Measurements from ENCODE around the gene PADI3. TPM values are rescaled to one million over a fixed set of nuclear protein-coding genes. Genes with fewer than 3 reads are reported as not detected.

PADI3 gene
- total RNA-seq, 1 donor from 2014 or later = not detected

DNA sequence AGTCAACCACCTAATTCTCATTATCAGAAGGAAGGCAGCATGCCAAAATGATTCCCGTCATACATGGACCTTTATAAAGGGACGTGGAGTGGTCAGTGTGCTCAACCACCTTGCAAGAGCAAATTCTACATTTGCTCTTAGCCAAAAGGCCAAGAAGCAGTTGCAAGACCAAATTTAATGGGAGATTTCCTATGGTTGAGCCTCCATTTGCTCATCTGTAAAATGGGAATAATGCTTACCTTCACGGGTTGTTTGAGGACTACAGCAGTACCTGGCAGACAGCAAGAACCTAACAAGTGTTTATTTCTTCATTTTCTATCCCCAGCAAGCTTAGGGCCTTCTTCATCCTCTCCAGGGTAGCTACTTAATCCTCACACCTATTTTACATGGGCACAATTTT is 41.7 kb downstream of the PADI3 start:
- intact Hi-C loops (cut with DNase I) = no loop called here
- DNase-seq (ENCODE audit: low spot score) = no peak

DNA sequence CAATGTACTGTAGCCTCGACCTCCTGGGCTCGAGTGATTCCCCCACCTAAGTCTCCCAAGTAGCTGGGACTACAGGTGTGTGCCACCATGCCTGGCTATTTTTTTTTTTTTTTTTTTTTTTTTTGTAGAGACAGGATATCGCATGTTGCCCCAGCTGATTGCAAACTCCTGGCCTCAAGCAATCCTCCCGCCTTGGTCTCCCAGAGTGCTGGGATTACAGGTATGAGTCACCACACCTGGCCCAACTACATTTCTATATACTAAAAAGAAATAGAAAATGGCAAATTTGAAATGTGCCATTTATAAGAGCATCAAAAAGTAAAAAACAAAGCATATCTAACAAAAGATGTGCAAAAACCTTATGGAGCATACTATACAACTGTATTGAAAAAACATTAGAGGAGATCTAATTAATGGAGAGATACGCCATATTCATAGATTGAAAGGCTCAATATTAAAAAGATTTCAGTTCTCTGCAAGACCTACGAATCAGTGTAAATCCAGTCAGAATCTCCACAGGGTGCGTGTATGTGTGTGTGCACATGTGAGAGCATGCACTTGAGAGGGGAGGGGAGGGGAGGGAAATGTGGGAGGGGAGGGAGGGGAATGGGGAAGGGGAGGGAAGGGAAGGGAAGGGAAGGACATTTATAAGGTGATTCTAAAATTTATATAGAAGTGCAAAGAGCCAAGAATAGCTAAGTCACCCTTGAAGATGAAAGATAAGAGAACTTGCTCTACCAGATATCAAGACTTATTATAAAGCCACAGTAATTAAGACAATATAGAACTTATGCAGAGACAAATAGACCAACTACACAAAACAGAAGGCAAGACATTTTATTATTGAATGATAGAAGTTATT is 43.6 kb downstream of the PADI3 start:
- intact Hi-C loops (cut with DNase I) = no loop called here

DNA sequence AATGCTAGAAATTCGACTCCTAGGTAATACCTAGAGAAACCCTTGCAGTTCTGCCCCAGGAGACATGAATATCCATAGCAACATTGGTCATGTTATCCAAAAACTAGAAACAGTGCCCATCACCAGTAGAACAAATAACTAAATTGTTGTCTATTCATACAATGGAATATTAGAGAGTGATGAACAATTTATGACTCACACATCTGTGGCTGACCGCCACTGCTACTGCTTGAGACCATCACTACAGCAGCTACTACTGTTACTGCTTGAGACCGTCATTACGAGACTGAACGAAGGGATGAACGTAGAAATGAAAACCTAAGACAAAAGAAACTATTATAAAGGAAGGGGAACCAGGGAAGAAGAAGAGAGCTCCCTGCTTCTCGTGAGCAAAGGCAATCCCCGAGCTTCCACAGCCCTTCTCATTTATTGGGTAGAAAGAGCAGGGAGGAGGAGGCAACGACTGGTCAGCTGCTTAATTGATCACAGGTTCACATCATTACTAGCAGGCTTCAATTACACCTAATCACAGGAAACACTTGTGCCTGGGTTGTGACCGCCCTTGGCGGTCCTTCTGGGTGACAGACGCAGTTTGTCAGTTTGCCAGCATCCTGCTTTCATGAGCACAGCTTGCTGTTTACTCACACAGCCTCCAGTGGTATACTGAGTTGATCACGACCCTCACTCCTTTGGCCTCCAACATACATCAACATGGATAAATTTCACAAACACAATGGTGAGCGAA is 45.0 kb downstream of the PADI3 start:
- intact Hi-C loops (cut with DNase I) = no loop called here
- no peak for DNase-seq (ENCODE audit: low spot score)

More for the DNA sequence above, 43.6 kb downstream of the PADI3 start:
- no peak for DNase-seq (ENCODE audit: low spot score)

DNA sequence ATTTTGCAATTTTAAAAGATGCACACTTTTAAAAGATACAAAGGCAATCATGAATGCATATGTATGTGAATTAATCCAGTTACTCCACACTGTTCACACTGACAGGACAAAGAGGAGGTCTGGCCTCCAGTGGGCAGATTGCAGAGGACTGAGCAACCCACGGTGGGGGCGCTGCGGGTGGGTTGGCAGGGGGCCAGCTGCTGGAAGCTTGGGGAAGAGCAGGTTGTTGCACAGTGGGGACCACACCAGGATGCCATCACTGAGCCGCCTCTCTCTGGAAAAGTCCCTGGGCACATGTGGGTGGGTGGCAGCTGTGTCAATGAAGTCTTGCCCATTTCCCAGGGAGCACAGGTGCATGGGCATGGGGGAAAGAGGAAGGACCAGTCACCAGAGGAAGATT is 46.4 kb downstream of the PADI3 start:
- no peak for DNase-seq (ENCODE audit: low spot score)
- intact Hi-C loops (cut with DNase I) = no loop called here

DNA sequence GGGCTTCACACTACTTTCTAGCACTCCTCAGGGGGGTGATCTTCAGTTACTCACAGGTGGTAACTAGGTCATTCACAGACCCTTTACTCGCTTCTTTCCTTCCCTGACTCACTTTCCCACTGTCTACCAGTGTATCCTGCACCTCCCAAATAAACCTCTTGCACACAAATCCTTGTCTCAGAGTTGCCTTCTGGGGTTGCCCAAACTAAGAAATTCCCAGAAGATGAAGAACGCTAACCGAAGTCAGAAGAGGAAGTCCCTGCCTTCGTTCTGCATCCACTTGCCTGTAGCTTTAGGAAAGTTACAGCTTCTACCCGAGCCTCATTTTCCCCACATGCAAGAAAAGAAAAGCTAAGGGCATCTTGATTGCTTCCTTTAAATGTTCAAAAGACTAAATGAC is 47.2 kb downstream of the PADI3 start:
- intact Hi-C loops (cut with DNase I) = no loop called here
- DNase-seq (ENCODE audit: low spot score) = no peak

DNA sequence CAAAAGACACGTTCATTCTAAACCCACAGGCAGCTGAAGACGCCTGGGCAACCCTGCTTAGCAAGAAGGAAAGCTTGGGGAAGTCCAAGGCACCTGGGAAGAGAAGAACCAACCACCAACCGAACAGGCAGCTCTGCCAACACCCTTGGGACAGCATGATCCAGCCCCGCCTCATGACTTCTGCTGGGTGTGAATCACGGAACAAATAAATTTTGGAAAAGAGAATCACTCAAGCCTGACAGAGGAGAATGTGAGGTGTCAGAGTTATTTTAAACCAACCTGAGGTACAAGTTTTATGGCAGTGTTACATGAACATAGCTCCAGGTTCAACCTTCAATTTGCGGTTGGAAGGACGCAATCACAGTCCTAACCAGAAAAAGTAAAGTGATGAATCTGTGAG is 49.1 kb downstream of the PADI3 start:
- intact Hi-C loops (cut with DNase I) = no loop called here

DNA sequence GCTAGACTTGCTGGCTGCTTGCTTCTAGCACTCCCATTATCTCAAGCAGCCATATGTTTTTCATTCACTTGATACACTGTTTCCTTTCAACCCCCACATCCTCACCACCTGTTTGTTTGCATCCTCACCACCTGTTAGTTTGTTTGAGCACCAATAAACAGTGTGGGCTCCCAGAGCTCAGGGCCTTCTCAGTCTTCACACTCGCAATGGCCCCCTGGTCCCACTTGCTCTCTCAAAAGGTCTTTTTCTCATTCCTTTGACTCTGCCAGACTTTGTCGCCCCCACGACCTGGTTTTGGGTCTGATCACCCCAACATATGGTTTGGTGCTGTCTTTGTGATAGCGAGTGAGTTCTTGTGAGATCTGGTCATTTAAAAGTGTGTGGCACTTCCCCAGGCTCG is 52.9 kb downstream of the PADI3 start:
- DNase-seq (ENCODE audit: low spot score) = no peak
- intact Hi-C loops (cut with DNase I) = no loop called here

More for the DNA sequence above, 49.1 kb downstream of the PADI3 start:
- no peak for DNase-seq (ENCODE audit: low spot score)

DNA sequence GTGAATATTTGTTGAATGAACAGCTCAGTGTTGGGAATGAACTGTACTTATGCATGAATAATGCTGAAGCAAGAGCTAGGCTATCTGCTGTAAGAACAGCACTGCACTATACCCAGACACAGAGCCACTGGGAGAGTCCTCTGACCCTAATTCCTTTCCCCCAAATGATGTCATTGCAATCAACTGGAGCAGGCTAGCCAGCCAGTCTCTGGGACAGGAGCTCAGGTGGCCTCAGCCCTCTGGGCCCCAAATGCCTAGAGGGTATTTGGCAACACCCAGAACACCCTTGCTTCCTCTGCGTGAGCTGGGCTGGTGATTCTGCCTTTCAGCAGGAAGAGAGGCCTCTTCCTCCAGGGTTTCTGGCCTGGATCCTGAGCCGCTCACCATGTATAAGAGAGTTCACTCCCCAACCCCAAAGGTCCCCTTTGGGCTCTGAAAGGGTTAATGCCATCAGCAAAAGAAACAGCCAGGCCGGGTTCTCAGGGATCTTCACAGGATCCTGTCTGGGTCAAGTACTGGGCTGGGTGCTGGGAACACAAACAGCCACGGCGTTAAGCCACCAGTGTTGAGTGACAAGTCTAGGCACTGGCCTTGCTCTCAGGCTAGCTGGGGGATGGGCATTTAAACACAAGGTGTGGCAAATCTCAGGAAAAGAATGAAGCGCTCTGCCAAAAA is 55.4 kb downstream of the PADI3 start:
- no peak for DNase-seq (ENCODE audit: low spot score)
- intact Hi-C loops (cut with DNase I) = no loop called here

DNA sequence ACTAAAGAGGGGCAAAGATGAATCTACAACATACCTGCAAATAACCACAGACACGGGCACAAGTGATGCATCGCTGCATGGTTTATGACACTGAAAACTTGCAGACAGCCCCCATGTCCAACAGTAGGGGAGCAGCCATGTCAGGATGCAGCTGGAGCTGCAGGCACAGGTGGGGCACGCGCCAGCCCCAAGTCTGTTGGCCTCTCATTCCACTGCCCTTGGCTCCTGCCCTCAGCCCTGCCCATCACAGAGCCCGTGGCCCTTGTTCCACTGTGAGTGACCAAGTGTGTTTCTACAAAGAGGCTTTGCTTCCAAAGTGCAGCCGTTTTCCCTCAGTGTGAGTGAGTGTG is 55.9 kb downstream of the PADI3 start:
- intact Hi-C loops (cut with DNase I) = no loop called here
- no peak for DNase-seq (ENCODE audit: low spot score)

DNA sequence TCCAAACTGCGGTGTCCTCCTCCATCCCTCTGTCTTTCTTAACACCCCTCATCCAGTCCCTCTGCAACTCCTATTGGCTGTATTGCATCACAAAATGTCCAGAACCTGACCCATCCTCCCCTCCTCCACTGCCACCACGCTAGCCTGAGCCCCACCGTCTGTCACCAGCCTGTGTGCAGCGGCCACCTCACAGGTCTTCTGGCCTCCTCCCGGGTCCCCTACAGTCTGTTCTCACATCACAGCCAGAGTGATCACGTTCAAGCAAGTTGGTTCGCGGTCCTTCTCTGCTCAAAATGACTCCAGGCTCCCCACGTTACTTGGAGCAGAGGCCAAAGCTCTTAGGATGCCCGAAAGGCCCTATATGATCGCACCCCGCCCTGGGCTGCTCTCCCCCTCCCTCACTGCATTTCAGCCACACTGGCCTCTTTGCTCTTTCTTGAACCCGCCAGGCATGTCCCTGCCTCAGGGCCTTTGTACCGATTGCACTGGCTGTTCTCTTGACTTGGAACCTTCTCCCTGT is 56.7 kb downstream of the PADI3 start:
- no peak for DNase-seq (ENCODE audit: low spot score)
- intact Hi-C loops (cut with DNase I) = no loop called here

DNA sequence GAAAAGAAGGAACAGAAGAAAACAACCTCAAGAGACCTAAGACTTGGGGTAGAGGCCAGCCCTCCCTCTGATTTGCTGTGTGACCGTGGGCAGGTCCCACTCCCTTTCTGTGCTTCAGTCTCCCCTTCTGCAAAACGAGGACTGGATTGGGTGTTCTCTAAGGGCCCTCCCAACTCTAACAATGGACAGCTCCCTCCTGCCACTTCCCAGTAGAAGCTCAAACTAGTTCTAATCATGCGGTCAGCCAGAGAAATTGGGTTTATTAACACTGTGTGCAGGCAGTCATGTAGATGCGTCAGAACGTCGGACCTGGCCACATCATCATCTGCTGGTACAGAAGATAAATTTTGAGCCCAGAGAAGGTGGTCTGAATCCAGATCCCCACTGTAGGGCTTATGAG is 57.5 kb downstream of the PADI3 start:
- intact Hi-C loops (cut with DNase I) = no loop called here
- DNase-seq (ENCODE audit: low spot score) = no peak

DNA sequence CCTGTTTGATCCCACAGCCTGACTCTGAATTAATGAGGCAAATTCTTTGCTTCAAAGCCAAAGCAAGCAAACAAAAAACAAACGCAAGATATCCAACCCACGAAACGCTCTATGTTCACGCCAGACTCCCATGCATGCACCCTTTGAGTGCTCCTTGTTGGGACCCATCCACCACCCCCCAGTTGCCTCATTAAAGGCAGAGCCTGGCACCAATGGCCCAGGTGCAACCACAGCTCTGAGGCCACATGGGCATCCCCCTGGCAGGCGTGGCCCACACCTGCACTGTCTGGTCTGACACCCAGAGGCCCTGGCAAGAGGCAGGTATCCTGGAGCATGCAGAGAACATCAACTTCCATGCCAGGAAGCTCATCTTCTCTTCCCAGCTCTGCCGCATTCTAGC is 58.0 kb downstream of the PADI3 start:
- intact Hi-C loops (cut with DNase I) = no loop called here
- DNase-seq (ENCODE audit: low spot score) = no peak

DNA sequence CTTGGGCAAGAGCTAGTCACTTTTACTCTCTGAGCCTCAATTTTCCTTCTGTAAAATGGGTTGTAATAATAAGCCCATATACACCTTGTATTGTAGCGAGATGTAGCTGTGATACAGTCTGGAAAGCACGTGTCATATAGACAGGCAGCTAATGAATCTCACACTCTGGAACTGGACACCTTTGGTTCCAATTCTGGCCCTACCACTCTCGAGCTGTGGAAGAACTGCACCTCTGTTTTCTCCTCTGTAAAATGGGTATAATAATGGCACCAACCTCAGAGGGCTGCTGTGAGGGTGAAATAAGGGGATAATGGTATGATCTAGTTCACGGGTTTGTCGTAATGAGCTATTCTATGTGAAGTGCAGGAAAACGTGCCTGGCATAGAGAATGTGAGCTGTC is 58.4 kb downstream of the PADI3 start:
- DNase-seq (ENCODE audit: low spot score) = no peak
- intact Hi-C loops (cut with DNase I) = no loop called here

DNA sequence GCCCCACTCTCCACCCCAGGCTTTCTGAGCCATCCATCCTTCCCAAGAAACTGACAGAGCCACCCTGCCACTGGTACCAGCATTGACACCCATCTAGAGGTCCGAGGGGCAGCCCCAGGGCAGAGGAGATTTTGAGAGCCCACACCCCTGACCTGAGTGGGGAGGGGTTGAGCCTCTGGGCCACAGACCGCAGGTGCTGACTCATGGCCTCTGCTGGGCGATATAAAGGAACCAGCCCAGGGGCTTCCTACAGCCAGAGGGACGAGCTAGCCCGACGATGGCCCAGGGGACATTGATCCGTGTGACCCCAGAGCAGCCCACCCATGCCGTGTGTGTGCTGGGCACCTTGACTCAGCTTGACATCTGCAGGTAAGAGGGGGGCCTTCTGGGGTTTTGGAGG is 59.0 kb downstream of the PADI3 start, which contains the start of gene PADI4:
PADI4 (plus strand) TSS at position 252 of the 400 bp plus-strand sequence; CDS start at position 278, 26 bp downstream.
- DNase-seq (ENCODE audit: low spot score) = peak; percentile 90
- intact Hi-C loops (cut with DNase I) = no loop called here

DNA sequence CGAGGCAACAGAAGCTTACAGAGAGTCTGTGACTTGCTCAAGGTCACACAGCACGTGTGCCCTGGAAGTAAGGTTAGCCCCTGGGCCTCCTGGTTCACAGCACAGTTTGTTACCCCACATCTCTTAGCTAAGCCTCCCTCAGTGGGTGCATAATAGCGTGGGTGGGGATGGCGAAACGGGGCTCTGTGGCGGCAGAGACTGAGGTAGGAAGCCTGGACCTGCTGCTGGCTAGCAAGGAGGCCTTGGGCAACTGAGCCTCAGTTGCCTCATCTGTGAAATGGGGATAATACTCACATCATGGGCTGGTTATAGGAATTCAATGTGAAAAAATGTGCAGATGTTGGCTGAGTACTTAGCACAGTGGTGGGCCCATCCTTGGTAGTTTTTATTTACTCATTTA is 59.7 kb downstream of the PADI3 start:
- intact Hi-C loops (cut with DNase I) = no loop called here
- no peak for DNase-seq (ENCODE audit: low spot score)

DNA sequence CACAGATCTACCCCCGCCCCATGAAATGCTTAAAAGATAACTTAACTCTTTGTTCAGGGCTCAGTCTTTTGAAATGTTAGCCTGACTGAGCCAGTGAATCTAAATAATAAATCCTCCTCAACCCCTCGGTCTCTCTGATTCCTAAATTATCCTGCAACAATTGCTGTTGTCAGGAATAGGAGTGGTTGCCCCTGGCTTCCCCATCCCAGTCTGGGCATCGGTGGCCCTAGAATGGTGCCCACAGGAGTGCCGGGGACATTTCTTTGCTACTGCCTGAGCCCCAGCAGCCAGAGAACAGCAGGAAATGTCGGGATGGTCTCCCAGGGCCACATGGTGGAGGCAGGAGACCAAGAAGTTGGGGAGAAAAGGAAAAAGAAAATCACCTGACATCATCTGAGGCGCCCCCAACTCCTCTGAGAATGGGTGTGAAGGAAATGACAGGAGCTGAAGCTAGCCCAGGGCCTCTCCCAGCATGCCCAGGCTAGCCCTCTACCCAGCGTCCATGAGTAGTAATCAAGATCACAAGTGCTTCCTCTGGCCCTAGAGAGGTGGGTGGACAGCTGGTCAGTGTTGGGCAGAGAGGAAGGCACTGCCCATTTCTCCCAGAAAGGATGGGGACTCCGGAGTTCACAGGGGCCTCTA is 60.6 kb downstream of the PADI3 start:
- DNase-seq (ENCODE audit: low spot score) = no peak
- intact Hi-C loops (cut with DNase I) = no loop called here

DNA sequence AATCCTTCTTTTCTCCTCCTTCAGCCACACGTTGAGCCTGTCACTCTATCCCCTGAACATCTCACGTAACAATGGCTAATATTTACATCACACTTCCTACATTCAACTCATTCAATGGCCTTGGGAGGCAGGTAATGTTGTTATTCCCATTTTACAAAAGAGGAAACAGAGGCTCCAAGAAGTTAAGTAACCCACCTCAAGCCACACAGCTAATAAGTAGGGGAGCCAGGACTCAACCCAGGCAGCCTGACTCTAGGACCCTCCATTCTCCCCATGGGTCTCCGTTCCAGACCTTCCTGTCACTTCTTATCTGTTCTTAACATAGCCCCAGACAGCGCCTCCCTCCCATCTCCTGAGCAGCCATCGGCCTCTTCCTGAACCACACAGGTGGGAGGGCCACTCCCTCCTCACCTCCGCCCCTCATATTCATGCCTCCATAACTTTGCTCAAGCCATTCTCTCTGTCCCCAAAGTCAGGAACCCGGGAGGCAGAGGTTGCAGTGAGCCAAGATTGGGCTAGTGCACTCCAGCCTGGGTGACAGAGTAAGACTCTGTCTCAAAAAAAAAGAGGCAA is 61.3 kb downstream of the PADI3 start:
- no peak for DNase-seq (ENCODE audit: low spot score)
- intact Hi-C loops (cut with DNase I) = no loop called here

DNA sequence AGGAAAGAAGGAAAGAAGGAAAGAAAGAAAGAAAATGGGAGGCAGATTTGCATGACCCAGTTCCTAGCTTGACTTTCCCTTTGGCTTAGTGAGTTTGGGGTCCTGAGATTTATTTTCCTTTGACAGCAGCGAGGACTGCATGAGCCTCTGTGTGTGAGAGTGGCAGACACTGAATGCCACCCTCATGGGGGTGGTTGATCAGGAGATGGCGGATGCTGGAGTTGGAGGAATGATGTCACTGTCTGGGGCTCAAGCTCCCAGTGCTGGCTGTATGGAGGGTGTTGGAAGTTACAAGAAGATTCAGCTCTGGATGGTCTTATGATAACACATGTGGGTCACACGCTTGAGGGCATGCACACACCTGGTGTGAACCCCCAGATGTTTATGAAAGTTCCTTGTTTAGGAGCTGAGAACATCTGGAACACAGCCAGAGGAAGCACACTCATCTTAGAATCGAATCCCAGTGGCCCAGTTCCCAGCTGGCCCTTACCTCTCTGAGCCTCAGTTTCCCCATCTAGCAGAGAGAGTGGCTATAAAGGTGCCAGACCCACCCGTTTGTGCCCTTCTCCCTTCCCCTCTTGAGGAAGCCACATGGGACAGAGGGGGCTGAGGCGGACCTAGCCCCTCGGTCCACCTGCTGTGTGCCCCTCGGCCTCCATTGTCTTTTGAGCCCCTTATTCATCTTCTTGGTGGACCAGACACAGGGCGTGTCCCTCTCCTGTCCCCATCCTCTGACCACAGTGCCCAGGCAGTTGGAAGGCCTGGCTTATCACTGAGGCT is 64.8 kb downstream of the PADI3 start:
- intact Hi-C loops (cut with DNase I) = no loop called here

DNA sequence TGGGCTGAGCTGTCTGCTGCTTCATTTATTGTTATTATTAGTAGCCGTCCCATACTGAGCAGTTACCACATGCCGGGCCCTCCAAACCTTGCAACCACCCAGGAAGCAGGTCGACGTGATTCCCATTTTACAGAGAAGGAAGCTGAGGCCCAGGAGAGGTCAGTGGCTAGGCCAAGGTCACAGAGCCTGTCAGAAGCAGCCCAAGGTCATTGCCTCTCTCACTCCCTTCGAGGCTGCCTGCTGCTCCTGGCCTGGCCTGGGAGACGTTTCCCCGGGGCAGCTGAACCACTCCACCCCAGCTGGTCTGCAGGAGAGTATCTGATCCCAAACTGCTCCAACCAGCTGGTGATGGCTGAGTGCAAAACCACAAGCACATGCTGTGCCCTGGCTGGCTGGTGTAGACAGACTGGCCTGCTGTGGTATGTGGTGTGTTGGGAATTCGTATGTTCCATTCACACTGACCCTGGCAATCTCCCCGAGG is 65.6 kb downstream of the PADI3 start:
- DNase-seq (ENCODE audit: low spot score) = no peak
- intact Hi-C loops (cut with DNase I) = no loop called here

More for the DNA sequence above, 64.8 kb downstream of the PADI3 start:
- DNase-seq (ENCODE audit: low spot score) = no peak
